Naive thymus-derived CD4-positive, alpha-beta T cell (primary cell): ENCODE data around the gene TBC1D1. TPM values are rescaled to one million over a fixed set of nuclear protein-coding genes. Genes with fewer than 3 reads are reported as not detected.

ENCODE experiments used
- ATAC-seq: fragments of 150-1000 bp; cut with Tn5 transposase; 2 replicates; pipeline ENCODE4 v1.10.0; 2021; ENCODE audit warnings: mild to moderate bottlenecking, moderate library complexity
- CTCF ChIA-PET: fragments of 350-600 bp; sonication (Branson Sonifier 250); formaldehyde crosslinking; loops from one replicate; lab custom pipeline; 2021; ENCODE audit warnings: antibody characterized with exemption; lab: Charles Lee
- POLR2A ChIA-PET: fragments of 350-600 bp; sonication (Branson Sonifier 250); formaldehyde crosslinking; loops from one replicate; lab custom pipeline; 2021; ENCODE audit warnings: antibody characterized with exemption, inconsistent platforms; lab: Charles Lee
- DNase-seq, 9 donors: peaks; one replicate each; pipeline versions ENCODE4 v3.0.0 to v3.0.0-alpha.2; 2020 to 2022; ENCODE audit warnings: mixed read lengths in 1 of 9
- H3K27ac ChIP-seq: one replicate; pipeline ENCODE4 v1.7.0; 2013; ENCODE audit warnings: mild to moderate bottlenecking, low read depth, low read length, moderate library complexity
- H3K27me3 ChIP-seq, 2 donors: one replicate each; pipeline ENCODE4 v1.7.0; 2013; ENCODE audit warnings: low read length in 2 of 2, mild to moderate bottlenecking in 2 of 2, moderate library complexity in 2 of 2; ENCODE audit not compliant: control insufficient read depth in 2 of 2, insufficient read depth in 2 of 2
- H3K36me3 ChIP-seq, 3 experiments: 1 replicate in 2 of 3; 2 replicates in 1 of 3; pipeline ENCODE4 v1.7.0; 2013; ENCODE audit warnings: low read length in 3 of 3, mild to moderate bottlenecking in 3 of 3, moderate library complexity in 1 of 3; ENCODE audit not compliant: insufficient read depth in 3 of 3, control insufficient read depth in 2 of 3
- H3K4me1 ChIP-seq, 2 donors: one replicate each; pipeline ENCODE4 v1.7.0; 2013; ENCODE audit warnings: low read length in 2 of 2, mild to moderate bottlenecking in 2 of 2, moderate library complexity in 1 of 2; ENCODE audit not compliant: control insufficient read depth in 2 of 2, insufficient read depth in 2 of 2
- H3K4me3 ChIP-seq: 2 replicates; pipeline ENCODE4 v1.7.0; 2013; ENCODE audit warnings: mild to moderate bottlenecking, low read length
- H3K9me3 ChIP-seq, 3 experiments: 1 replicate in 2 of 3; 2 replicates in 1 of 3; pipeline ENCODE4 v1.7.0; 2013; ENCODE audit warnings: low read length in 3 of 3; ENCODE audit not compliant: control insufficient read depth in 2 of 3
- H3K27ac Mint-ChIP-seq, 9 donors: one replicate each; pipeline ENCODE4 v1.8.0; 2020 to 2022; ENCODE audit warnings: mixed read lengths in 9 of 9, mild to moderate bottlenecking in 8 of 9, moderate library complexity in 5 of 9, inconsistent platforms in 2 of 9
- H3K27me3 Mint-ChIP-seq, 5 donors: one replicate each; pipeline ENCODE4 v1.8.0; 2021 to 2022; ENCODE audit warnings: mixed read lengths in 5 of 5, mild to moderate bottlenecking in 1 of 5
- H3K36me3 Mint-ChIP-seq, 5 donors: one replicate each; pipeline ENCODE4 v1.8.0; 2020 to 2022; ENCODE audit warnings: mixed read lengths in 5 of 5, mild to moderate bottlenecking in 3 of 5, inconsistent platforms in 1 of 5
- H3K4me1 Mint-ChIP-seq, 7 donors: one replicate each; pipeline ENCODE4 v1.8.0; 2020 to 2022; ENCODE audit warnings: mixed read lengths in 7 of 7, mild to moderate bottlenecking in 3 of 7, inconsistent platforms in 1 of 7
- H3K4me3 Mint-ChIP-seq, 10 donors: one replicate each; pipeline ENCODE4 v1.8.0; 2020 to 2022; ENCODE audit warnings: mild to moderate bottlenecking in 10 of 10, mixed read lengths in 10 of 10, moderate library complexity in 6 of 10, inconsistent platforms in 2 of 10
- H3K9me3 Mint-ChIP-seq, 11 donors: one replicate each; pipeline ENCODE4 v1.8.0; 2020 to 2022; ENCODE audit warnings: mixed read lengths in 11 of 11, mild to moderate bottlenecking in 4 of 11, inconsistent platforms in 1 of 11, moderate library complexity in 1 of 11
- intact Hi-C, 2 donors: fragments of 100-400 bp; cut with micrococcal nuclease; formaldehyde crosslinking; loops; one replicate each; pipeline ENCODE4 v1.15.1; 2023
- polyA plus RNA-seq, 2 donors: library from polyadenylated mRNA; unstranded; fragments of 300-500 nt; fragmentation: Illumina TruSeq; gene quantifications; one replicate each; pipeline ENCODE4 v1.2.3, GENCODE V29; 2021
- total RNA-seq, 6 experiments: library from RNA in 5 of 6; stranded (reverse) in 5 of 6; gene quantifications; 1 replicate in 5 of 6; 2 replicates in 1 of 6; pipeline ENCODE4 v1.2.3 and lab custom pipeline; 2021 to 2026

TBC1D1 gene
- total and polyA plus RNA-seq, 7 experiments from 2014 or later: 19.4 to 66.8 (median 46.9) TPM

DNA sequence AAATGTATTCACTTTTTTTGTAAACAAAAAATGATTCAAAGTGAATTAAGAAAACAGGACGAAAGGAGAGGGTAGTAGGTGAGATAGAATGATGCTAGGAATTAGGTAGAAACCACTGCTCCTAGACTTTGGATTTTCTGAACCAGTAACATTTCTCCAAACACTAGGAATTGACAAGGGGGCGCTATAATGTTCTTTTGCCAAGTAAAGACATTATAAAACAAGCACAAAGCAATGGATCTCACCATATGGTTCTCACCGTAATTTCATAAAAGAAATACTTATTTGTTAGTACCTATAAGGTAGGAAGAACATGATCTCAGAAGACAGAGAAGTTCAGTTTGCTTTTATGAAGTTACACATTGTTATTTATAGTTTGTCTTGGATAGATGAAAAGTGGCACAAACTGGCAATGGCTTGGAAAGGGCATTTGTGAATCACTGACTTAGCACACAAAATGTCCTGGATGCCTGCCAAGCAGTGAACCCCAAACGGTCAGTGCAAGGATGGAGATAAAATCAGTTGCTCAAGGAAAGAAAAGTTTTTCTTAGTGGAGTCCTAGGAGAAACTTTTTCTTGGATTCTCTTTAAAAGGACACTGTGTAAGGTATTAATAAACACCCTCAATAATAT is 8.1 kb upstream of the TBC1D1 start:
- ATAC-seq (no peak), DNase-seq (no peak)
- no peaks in the 10 kb centered on the region for H3K36me3 Mint-ChIP-seq
- no peaks in the 10 kb centered on the region for H3K27me3 ChIP-seq
- H3K4me1 ChIP-seq: no peaks in the 10 kb centered on the region
- no peak overlapping the region for H3K4me3 Mint-ChIP-seq
- H3K36me3 ChIP-seq: no peaks in the 10 kb centered on the region
- CTCF ChIA-PET: no interaction called here
- H3K27ac Mint-ChIP-seq: no peak overlapping the region
- peaks cover 0 to 18% (median 3%) of the 10 kb centered on the region in 7 donors for H3K4me1 Mint-ChIP-seq
- peaks cover 0 to 17% (median 0%) of the 10 kb centered on the region in 5 donors for H3K27me3 Mint-ChIP-seq
- H3K9me3 Mint-ChIP-seq: no peaks in the 10 kb centered on the region
- intact Hi-C loops: no loop called here
- no peaks in the 10 kb centered on the region for H3K9me3 ChIP-seq
- no peak overlapping the region for H3K4me3 ChIP-seq
- POLR2A ChIA-PET: no interaction called here
- no peak overlapping the region for H3K27ac ChIP-seq

DNA sequence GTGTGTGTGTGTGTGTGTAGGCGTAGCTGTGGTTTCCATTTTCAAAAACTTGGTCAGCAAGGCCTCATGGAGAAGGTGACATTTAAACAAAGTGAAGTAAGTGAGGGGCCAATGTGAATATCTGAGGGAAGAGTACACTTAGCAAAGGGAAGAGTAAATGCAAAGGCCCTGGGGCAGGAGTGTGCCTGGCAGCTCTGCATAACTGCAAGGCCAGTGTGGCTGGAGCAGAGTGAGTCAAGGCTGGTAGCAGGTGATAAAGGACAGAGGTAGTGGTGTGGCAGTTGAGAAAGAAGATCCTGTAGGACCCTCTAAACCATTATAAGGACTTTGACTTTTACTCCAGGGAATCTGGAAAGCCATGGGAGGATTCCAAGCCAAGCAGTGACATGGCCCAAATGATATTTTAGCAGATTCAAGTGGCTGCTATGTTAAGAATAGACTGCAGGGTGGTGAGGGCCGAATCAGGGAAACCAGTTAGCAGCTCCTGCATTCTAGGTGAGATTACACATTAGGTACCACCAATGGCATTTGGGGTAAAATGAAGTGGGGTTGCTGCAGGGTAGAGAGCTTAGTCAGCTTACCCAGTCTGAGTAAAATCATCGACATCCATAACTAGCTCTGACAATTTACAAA is 5.9 kb upstream of the TBC1D1 start:
- Histone ChIP-seq H3K9me3 (no peaks in the 10 kb centered on the region), H3K27ac (no peak overlapping the region), H3K4me1 (peaks cover 0 to 7% of the 10 kb centered on the region in 2 donors), H3K4me3 (no peak overlapping the region), H3K27me3 (no peaks in the 10 kb centered on the region), H3K36me3 (no peaks in the 10 kb centered on the region)
- ChIA-PET CTCF (no interaction called here), POLR2A (no interaction called here)
- ATAC-seq (no peak), DNase-seq (no peak)
- Mint-ChIP-seq H3K4me1 (peaks cover 0 to 32% (median 11%) of the 10 kb centered on the region in 7 donors), H3K27me3 (peaks cover 0 to 19% (median 0%) of the 10 kb centered on the region in 5 donors), H3K36me3 (no peaks in the 10 kb centered on the region), H3K27ac (no peak overlapping the region), H3K4me3 (no peak overlapping the region), H3K9me3 (no peaks in the 10 kb centered on the region)
- intact Hi-C loops: no loop called here

DNA sequence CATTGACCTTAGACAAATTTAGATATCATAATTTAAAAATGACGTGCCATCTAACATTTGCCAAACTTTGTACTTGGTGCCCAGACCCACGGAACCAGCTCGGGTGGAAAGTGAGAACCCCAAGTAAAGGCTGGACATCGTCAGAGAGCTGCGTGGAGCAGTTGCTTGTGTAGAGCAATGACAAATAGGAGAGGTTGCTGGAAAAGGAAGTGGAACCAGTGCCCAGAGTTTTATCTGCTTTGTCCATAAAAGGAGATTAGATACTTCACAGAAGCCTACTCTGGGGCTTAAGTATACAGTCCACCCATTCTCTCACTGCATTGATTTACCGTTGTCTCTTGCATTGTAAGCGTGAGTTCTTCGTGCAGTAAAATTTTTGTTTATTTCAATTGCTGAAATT is 5.4 kb upstream of the TBC1D1 start:
- ChIA-PET POLR2A (no interaction called here), CTCF (interaction anchor here (0.8 kb wide), 1 partner anchor 42 kb away, joined by 4 read pairs; no protein-coding TSS in a partner anchor)
- Mint-ChIP-seq H3K27ac (no peak overlapping the region), H3K27me3 (peaks cover 0 to 19% (median 0%) of the 10 kb centered on the region in 5 donors), H3K4me1 (peaks cover 0 to 35% (median 13%) of the 10 kb centered on the region in 7 donors), H3K4me3 (no peak overlapping the region), H3K9me3 (no peaks in the 10 kb centered on the region), H3K36me3 (no peaks in the 10 kb centered on the region)
- no peaks in the 10 kb centered on the region for H3K36me3 ChIP-seq
- ATAC-seq (no peak), DNase-seq (no peak)
- no peak overlapping the region for H3K4me3 ChIP-seq
- no peaks in the 10 kb centered on the region for H3K27me3 ChIP-seq
- H3K4me1 ChIP-seq: peaks cover 0 to 11% of the 10 kb centered on the region in 2 donors
- intact Hi-C loops: no loop called here
- H3K9me3 ChIP-seq: no peaks in the 10 kb centered on the region
- H3K27ac ChIP-seq: no peak overlapping the region

DNA sequence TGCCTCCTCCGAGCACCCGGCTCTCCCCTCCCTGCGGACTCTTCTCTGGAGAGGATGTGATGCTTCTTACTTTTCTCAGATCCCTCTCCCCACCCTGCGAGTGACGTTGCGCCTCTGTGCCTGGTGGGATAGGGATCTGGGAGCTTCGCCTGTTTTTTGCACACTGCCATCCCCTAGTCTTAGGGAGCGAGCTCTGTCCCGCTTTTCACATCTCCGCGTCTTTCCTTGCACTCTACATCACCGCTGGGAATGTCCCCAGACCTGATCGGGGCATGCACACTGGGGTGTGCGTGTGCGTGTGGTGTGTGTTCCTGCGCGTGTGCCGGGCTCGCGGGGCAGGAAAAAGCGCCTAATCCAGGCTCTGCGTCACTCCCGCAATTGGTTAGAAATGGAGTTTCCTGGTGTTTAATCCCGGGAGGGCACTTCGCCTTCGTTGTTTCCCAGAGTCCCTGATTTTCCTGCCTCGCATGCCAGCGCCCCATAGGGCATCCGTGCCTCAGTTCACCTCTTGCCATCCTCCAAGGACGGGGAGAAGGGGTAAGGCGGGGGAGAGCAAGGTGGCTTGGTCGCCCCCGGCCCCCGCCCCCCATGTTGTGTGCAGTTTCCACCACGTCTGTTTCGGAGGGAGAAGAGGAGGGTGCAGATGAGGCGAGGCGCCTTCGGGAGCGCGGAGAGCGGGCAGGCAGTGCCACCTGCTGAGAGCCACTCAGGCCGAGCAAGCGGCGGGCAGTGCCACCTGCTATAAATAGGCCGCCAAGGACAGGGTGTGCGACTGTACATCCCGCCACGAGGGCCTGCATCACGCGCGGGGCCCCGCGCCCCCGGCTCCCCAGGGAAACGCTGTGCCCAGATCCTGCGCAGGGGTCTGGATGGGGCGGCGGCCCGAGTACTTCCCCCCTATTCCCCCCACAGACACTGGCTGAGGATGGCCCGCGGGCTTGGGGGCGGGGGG is 759 bp upstream of the TBC1D1 start:
- Mint-ChIP-seq H3K4me3 (peak overlapping the region; percentile 46 to 98 (median 80)), H3K27ac (peak overlapping the region in 8 of 9 donors; percentile 18 to 65 (median 42)), H3K27me3 (peaks cover 0 to 5% (median 0%) of the 10 kb centered on the region in 5 donors), H3K36me3 (peaks cover 0 to 6% (median 0%) of the 10 kb centered on the region in 5 donors), H3K4me1 (peaks cover 18 to 53% (median 41%) of the 10 kb centered on the region in 7 donors), H3K9me3 (no peaks in the 10 kb centered on the region)
- Histone ChIP-seq H3K27me3 (no peaks in the 10 kb centered on the region), H3K36me3 (peaks cover 0 to 2% (median 0%) of the 10 kb centered on the region in 3 experiments), H3K4me1 (peaks cover 10 to 25% of the 10 kb centered on the region in 2 donors), H3K9me3 (no peaks in the 10 kb centered on the region), H3K4me3 (peak overlapping the region; percentile 51), H3K27ac (peak overlapping the region; percentile 8)
- ATAC-seq (peak; percentile 47), DNase-seq (peak in 8 of 9 donors; percentile 5 to 32 (median 24))
- intact Hi-C loops: loop anchor here (1.0 to 5.0 kb wide), 9 partner anchors 17 to 1503 kb away; partner anchors contain the start of gene KLF3 (in 1 of the 2)
- ChIA-PET POLR2A (interaction anchor here (0.6 to 1.9 kb wide), 3 partner anchors 46 to 1638 kb away, joined by 3 to 7 read pairs (median 3); partner anchors contain the start of gene PGM2), CTCF (interaction anchor here (0.6 to 0.9 kb wide), 3 partner anchors 86 to 145 kb away, joined by 3 read pairs; no protein-coding TSS in a partner anchor)

DNA sequence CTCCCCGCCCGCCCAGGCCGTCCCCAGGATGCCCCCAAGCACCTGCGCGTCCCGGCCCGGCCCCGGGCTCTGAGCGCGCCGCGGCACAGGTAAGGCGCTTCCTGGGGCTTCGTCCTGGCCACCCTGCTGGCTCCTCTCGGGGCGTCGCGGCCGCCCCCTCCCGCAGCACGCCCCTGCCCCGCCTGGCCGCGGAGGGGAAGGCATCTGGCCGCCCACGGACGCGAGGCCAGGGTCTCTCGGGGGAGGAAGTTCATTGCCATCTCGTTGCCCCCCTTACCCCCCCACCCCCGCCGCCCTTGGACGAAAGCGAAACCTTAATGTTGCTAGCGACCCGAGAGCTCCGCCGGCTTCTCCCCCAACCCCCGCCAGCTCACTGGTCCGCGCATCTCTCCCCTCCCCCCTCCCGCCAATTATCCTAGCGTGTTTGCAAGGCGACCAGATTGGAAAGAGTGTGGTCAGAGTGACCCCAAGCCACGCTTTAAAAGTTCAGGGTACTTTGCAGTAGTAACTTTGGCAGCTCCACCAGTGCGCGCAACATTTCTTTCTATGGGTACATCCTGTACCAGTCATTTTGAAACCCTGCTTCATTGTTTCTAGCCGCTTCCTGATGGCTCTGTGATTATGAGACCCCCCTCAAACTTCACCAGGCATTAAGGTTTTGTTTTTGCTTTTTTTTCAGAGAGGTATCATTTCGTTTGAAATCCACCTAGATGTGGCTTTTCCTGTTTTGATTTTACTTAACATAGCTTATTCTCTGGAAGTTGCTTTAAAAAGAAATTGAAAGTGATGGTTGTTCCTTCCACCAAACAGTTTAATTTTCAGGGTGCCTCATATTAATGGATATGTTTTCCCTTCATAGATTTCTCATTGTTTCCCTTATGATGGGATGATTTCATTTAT is 626 bp downstream of the TBC1D1 start:
- peaks cover 0 to 13% (median 0%) of the 10 kb centered on the region in 5 donors for H3K36me3 Mint-ChIP-seq
- Histone ChIP-seq H3K9me3 (no peaks in the 10 kb centered on the region), H3K4me3 (peak overlapping the region; percentile 51), H3K4me1 (peaks cover 10 to 25% of the 10 kb centered on the region in 2 donors), H3K27ac (peak overlapping the region; percentile 69), H3K27me3 (no peaks in the 10 kb centered on the region), H3K36me3 (peaks cover 0 to 2% (median 0%) of the 10 kb centered on the region in 3 experiments)
- peaks cover 28 to 66% (median 55%) of the 10 kb centered on the region in 7 donors for H3K4me1 Mint-ChIP-seq
- H3K27me3 Mint-ChIP-seq: peaks cover 0 to 5% (median 0%) of the 10 kb centered on the region in 5 donors
- peak overlapping the region; percentile 86 to 97 (median 92) for H3K27ac Mint-ChIP-seq
- CTCF ChIA-PET: interaction anchor here (0.6 to 1.0 kb wide), 3 partner anchors 85 to 289 kb away, joined by 3 to 4 read pairs (median 3); no protein-coding TSS in a partner anchor
- no peaks in the 10 kb centered on the region for H3K9me3 Mint-ChIP-seq
- ATAC-seq: peak; percentile 68
- POLR2A ChIA-PET: interaction anchor here (0.9 to 2.6 kb wide), 6 partner anchors 21 to 287 kb away, joined by 3 to 15 read pairs (median 3); partner anchors contain the start of gene PGM2
- intact Hi-C loops: loop anchor here (1.0 to 5.0 kb wide), 17 partner anchors 19 to 1504 kb away; partner anchors contain the start of genes PGM2 (in 2 of the 2), KLF3 (in 1 of the 2), RELL1 (in 1 of the 2) and TLR6 (in 1 of the 2)
- peak overlapping the region; percentile 88 to 100 (median 96) for H3K4me3 Mint-ChIP-seq
- peak; percentile 37 to 70 (median 58) for DNase-seq
